ENCODE measurements around the gene EML1.
"Not testable (repeated sequence)": the region's sequence is repeated elsewhere in the genome, so short reads cannot be mapped to it uniquely, and the experiment has no call there.

EML1 gene

DNA sequence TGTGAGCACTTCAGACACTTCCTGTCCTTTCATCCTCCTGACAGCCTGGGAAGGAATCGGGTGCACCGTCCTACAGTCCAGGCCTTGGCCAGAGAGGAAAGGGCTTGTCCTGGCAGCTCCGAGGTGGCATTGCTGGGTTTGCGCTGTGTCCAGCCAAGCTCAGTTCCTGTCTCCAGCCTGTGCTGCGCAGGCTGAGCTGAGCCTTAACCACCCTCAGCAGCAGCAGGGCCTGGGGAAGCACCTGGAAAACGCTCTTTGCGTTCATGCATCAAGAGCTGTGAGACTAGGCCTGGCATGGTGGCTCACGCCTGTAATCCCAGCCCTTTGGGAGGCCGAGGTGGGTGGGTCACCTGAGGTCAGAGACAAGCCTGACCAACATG lies 33.7 kb upstream of the EML1 start:
- CTCF ChIA-PET, result interaction anchor here (1.6 to 2.0 kb wide), 2 partner anchors 13 to 29 kb away, joined by 3 to 4 read pairs; no protein-coding TSS in a partner anchor
- no peak for DNase-seq (ENCODE audit: extremely low spot score)
- POLR2A ChIA-PET, result no interaction called here
- TF ChIP-seq CTCF (IDR thresholded peaks at IDR 0.05; ENCODE audit: control extremely low read depth, extremely low read depth, low read depth, missing control alignments), result no peak

GRCh38 chr14:99760817-99761216 lies 32.4 kb upstream of the EML1 start:
- TF ChIP-seq CTCF (IDR thresholded peaks at IDR 0.05; ENCODE audit: control extremely low read depth, extremely low read depth, low read depth, missing control alignments), result no peak
- ChIA-PET CTCF (interaction anchor here (1.5 to 1.6 kb wide), 2 partner anchors 8 to 14 kb away, joined by 3 read pairs; no protein-coding TSS in a partner anchor), POLR2A (no interaction called here)
- DNase-seq (ENCODE audit: extremely low spot score), result no peak

DNA sequence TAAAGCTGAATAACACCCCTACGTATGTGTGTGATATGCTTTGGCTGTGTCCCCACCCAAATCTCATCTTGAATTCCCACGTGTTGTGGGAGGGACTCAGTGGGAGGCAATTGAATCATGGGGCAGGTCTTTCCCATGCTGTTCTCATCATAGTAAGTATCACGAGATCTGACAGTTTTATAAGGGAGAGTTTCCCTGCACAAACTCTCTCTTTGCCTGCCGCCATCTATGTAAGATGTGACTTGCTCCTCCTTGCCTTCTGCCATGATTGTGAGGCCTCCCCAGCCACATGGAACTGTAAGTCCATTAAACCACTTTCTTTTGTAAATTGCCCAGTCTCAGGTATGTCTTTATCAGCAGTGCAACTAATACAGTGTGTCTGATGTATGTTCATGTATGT lies 30.3 kb upstream of the EML1 start:
- POLR2A ChIA-PET; DNase-seq (ENCODE audit: extremely low spot score): not testable (repeated sequence)
- CTCF ChIA-PET, result interaction anchor here (1.2 kb wide), 1 partner anchor 8 kb away, joined by 3 read pairs; no protein-coding TSS in a partner anchor

- no peak for DNase-seq (ENCODE audit: extremely low spot score)
- POLR2A ChIA-PET, result no interaction called here
- CTCF ChIA-PET, result interaction anchor here (1.2 kb wide), 1 partner anchor 9 kb away, joined by 3 read pairs; no protein-coding TSS in a partner anchor
- no peak for TF ChIP-seq CTCF (IDR thresholded peaks at IDR 0.05; ENCODE audit: control extremely low read depth, extremely low read depth, low read depth, missing control alignments)
These were observed 29.5 kb upstream of the EML1 start for GRCh38 chr14:99763527-99764221.

DNA sequence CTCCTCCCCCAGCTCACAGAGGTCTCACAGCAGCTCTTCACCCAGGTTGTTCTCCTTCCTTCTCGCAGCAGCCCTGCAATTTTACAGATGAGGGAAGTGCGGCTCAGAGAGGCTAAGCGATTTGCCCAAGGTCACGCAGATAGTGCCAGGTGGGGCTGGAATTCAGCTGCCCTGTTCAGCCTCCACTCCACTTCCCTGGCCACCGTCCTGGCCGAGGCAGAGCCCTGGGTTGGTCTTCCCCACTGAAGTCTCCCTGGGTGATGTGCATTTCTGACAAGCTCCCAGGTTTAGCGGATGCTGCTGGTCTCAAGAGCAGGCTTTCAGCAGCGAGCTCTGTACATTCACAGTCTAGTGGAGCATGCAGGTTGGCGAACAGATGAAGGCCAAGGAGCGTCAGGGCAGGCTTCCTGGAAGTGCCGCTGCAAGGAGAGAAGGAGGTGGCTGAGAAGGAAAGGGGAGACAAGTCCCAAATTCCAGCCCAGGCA lies 28.9 kb upstream of the EML1 start:
- TF ChIP-seq CTCF (IDR thresholded peaks at IDR 0.05; ENCODE audit: control extremely low read depth, extremely low read depth, low read depth, missing control alignments), result no peak
- CTCF ChIA-PET, result no interaction called here
- POLR2A ChIA-PET, result no interaction called here
- DNase-seq (ENCODE audit: extremely low spot score), result no peak

- no peak for DNase-seq (ENCODE audit: extremely low spot score)
- POLR2A ChIA-PET, result no interaction called here
These were observed 24.8 kb upstream of the EML1 start for GRCh38 chr14:99768381-99768780.

More at GRCh38 chr14:99768381-99768780, 24.8 kb upstream of the EML1 start:
- CTCF ChIA-PET, result no interaction called here
- TF ChIP-seq CTCF (IDR thresholded peaks at IDR 0.05; ENCODE audit: control extremely low read depth, extremely low read depth, low read depth, missing control alignments), result no peak
